Progenitor cell of endocrine pancreas (in vitro differentiated cells): ENCODE results near the gene SSTR3. TPM values are rescaled to one million over a fixed set of nuclear protein-coding genes. Genes with fewer than 3 reads are reported as not detected.
A peak's percentile ranks its signal among the peaks of the same experiment; 100 is the strongest.

Experiments
- DNase-seq: peaks from one replicate; pipeline ENCODE4 v3.0.0; 2021; ENCODE audit warnings: low spot score; ENCODE audit not compliant: unreplicated experiment
- H3K27ac Mint-ChIP-seq: 2 replicates; pipeline ENCODE4 v1.8.0; 2021; ENCODE audit warnings: mild to moderate bottlenecking, moderate library complexity, mixed read lengths
- H3K27me3 Mint-ChIP-seq: 2 replicates; pipeline ENCODE4 v1.8.0; 2021; ENCODE audit warnings: mixed read lengths
- H3K36me3 Mint-ChIP-seq: 2 replicates; pipeline ENCODE4 v1.8.0; 2022; ENCODE audit warnings: mixed read lengths; ENCODE audit not compliant: insufficient read depth
- H3K4me1 Mint-ChIP-seq: 2 replicates; pipeline ENCODE4 v1.8.0; 2021; ENCODE audit warnings: low read depth, mixed read lengths
- H3K4me3 Mint-ChIP-seq: 2 replicates; pipeline ENCODE4 v1.8.0; 2021; ENCODE audit warnings: low read depth, mild to moderate bottlenecking, moderate library complexity, mixed read lengths
- H3K9me3 Mint-ChIP-seq: 2 replicates; pipeline ENCODE4 v1.8.0; 2021; ENCODE audit warnings: low read depth, mixed read lengths
- CTCF ChIP-seq: fragments of 200-600 bp; sonication (generic); IDR thresholded peaks from one replicate; pipeline ENCODE4 v1.5.0; 2021; ENCODE audit warnings: antibody characterized with exemption, mild to moderate bottlenecking; ENCODE audit not compliant: unreplicated experiment
- total RNA-seq: library from RNA; stranded (reverse); gene quantifications from 2 replicates; pipeline ENCODE4 v1.2.1, GENCODE V29; 2021

The SSTR3 gene
- total RNA-seq, 1 donor from 2014 or later, result 1.9 TPM

DNA sequence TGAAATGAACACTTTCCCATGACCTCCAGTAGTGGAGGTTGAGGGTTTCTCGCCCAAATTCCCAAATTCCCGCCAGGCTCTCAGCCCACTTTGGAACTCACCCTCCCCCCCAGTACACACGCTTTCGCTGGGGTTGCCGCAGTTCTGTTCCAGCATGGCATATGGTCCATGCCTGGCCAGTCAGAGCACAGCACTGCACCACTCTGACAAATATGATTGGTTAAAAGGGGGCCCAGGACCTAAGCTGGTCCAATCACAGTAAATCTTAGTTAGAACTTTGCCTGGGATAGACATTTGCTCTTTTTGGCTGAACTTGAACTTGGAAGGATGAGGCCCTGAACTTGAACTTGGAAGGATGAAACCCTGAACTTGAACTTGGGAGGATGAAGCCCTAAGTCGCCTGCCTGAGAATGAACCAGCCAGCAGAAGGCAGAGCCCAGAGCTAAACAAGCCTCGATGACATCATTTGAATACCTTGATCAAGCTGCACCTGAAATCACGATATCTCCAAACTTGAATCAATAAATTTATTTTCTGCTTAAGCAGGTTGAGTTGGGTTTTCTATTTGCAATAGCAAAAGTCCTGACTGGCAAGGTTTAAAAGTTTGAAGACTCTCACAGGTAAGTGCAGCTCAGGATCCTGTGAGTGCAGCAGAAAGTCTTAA, 12.6 kb upstream of the SSTR3 start:
- H3K4me1 Mint-ChIP-seq, result no peaks in the 10 kb centered on the region
- H3K36me3 Mint-ChIP-seq, result no peaks in the 10 kb centered on the region
- H3K9me3 Mint-ChIP-seq, result no peaks in the 10 kb centered on the region
- H3K4me3 Mint-ChIP-seq, result no peak overlapping the region
- no peak for TF ChIP-seq CTCF
- H3K27ac Mint-ChIP-seq, result peak overlapping the region; percentile 34
- DNase-seq, result no peak
- peaks cover 6% of the 10 kb centered on the region for H3K27me3 Mint-ChIP-seq

DNA sequence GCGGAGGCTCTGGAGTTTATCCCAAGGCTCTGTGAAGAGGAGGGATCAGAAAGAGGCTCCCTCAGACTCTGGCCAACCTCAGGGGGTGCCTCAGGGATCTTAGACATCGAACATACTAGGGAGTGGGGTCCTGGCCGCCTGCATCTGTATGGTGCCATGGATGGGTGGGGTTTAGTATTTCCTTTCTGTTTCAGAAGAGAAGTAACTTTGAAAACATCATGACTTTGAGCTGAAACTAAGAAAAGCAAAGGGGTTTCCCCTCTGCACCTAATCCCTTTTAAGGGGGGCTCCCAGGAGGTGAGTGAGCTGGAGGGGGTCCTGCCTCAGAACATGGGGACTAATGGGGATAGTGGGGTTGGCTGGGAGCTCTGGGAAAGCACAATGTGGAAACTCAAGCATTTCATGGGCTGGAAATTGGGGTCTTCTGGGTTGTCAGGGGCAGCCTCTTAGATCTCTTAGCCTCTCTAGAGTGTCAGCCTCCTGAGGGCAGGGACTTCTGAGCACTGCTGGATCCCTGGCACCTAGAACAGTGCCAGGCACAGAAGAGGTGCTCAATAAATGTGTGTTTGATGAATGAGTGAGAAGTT, 11.8 kb upstream of the SSTR3 start:
- Mint-ChIP-seq H3K9me3 (no peaks in the 10 kb centered on the region), H3K36me3 (no peaks in the 10 kb centered on the region), H3K4me1 (peaks cover 1% of the 10 kb centered on the region), H3K27me3 (peaks cover 8% of the 10 kb centered on the region), H3K27ac (no peak overlapping the region), H3K4me3 (no peak overlapping the region)
- DNase-seq, result no peak
- no peak for TF ChIP-seq CTCF

DNA sequence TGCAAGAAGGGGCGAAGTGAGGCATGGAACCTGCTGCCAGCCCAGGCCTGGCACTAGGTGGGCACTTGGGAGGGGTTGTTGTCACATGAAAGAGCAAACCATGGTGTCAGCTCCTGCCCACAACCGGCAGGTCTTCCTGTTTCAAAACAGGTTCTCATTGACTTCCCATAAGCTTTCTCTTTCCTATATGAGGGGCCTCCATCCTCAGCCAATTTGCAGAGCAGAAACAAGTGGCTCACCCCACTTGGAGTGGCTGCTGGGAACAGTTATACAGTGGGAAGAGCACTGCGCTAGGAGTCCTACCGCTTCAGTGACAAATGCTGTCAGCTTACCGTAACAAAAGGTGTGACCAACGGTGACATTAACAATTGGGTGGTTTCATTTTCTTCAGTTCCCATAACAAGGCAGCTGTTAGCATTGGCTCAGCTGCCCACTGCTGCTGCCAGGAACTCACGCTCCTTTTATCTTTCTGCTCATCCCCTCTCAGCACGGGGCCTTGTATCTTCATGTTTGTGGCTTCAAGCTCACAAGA, 10.2 kb upstream of the SSTR3 start:
- DNase-seq, result no peak
- no peaks in the 10 kb centered on the region for H3K36me3 Mint-ChIP-seq
- no peak overlapping the region for H3K4me3 Mint-ChIP-seq
- peaks cover 11% of the 10 kb centered on the region for H3K27me3 Mint-ChIP-seq
- TF ChIP-seq CTCF, result no peak
- peaks cover 5% of the 10 kb centered on the region for H3K4me1 Mint-ChIP-seq
- H3K9me3 Mint-ChIP-seq, result no peaks in the 10 kb centered on the region
- no peak overlapping the region for H3K27ac Mint-ChIP-seq

- Mint-ChIP-seq H3K4me1 (peaks cover 5% of the 10 kb centered on the region), H3K4me3 (no peak overlapping the region), H3K36me3 (no peaks in the 10 kb centered on the region), H3K27ac (peak overlapping the region; percentile 20), H3K27me3 (peaks cover 11% of the 10 kb centered on the region), H3K9me3 (no peaks in the 10 kb centered on the region)
- no peak for TF ChIP-seq CTCF
- DNase-seq, result no peak
Observed at GRCh38 chr22:37221424-37222333, 9.4 kb upstream of the SSTR3 start.

DNA sequence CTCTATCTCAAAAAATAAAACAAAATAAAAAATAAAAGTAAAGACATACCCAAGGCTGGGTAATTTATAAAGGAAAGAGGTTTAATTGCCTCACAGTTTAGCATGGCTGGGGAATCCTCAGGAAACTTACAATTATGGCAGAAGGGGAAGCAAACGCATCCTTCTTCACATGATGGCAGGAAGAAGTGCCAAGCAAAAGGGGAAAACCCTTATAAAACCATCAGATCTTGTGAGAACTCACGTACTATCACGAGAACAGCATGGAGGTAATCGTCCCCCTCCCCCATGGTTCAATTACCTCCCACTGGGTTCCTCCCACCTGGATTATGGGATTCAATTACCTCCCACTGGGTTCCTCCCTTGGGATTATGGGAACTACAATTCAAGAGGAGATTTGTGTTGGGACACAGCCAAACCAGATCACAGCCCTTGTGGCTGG, 8.3 kb upstream of the SSTR3 start:
- no peak for TF ChIP-seq CTCF
- no peak overlapping the region for H3K4me3 Mint-ChIP-seq
- no peaks in the 10 kb centered on the region for H3K36me3 Mint-ChIP-seq
- H3K27me3 Mint-ChIP-seq, result peaks cover 8% of the 10 kb centered on the region
- H3K9me3 Mint-ChIP-seq, result no peaks in the 10 kb centered on the region
- peaks cover 8% of the 10 kb centered on the region for H3K4me1 Mint-ChIP-seq
- no peak overlapping the region for H3K27ac Mint-ChIP-seq
- DNase-seq, result no peak
